K562 (cell line): ENCODE measurements around the gene B4GALNT4. TPM values are rescaled to one million over a fixed set of nuclear protein-coding genes. Genes with fewer than 3 reads are reported as not detected.
A peak's percentile ranks its signal among the peaks of the same experiment; 100 is the strongest.

ENCODE experiments used
- ARID1B ChIP-seq: fragments of 450-650 bp; IDR thresholded peaks from 2 replicates; pipeline ENCODE4 v1.6.1; 2016; ENCODE audit warnings: antibody characterized with exemption, mild to moderate bottlenecking, inconsistent platforms
- ARID4B ChIP-seq: sonication (generic); formaldehyde crosslinking; IDR thresholded peaks from 2 replicates; pipeline ENCODE4 v1.8.0; 2022; ENCODE audit warnings: mild to moderate bottlenecking, missing genetic modification reagents
- ARNT ChIP-seq, 2 experiments: fragments of 450-650 bp; IDR thresholded peaks; 2 replicates each; pipeline ENCODE4 v1.6.1; 2016; ENCODE audit warnings: mild to moderate bottlenecking in 1 of 2
- EGR1 ChIP-seq: fragments of 450-650 bp; conservative IDR thresholded peaks from 2 replicates; pipeline ENCODE4 v1.6.1; 2017; ENCODE audit warnings: mild to moderate bottlenecking
- FOSL1 ChIP-seq: fragments of 200-800 bp; sonication (Bioruptor generic); conservative IDR thresholded peaks from 2 replicates; pipeline ENCODE4 v1.6.1; 2016; ENCODE audit warnings: missing genetic modification characterization, missing compliant biosample characterization
- HDAC1 ChIP-seq, 2 experiments: fragments of 450-650 bp; IDR thresholded peaks; 2 replicates each; pipeline ENCODE4 v1.6.1; 2016 to 2017; ENCODE audit warnings: inconsistent platforms in 1 of 2, mild to moderate bottlenecking in 1 of 2, moderate library complexity in 1 of 2
- HDAC2 ChIP-seq: fragments of 450-650 bp; IDR thresholded peaks from 2 replicates; pipeline ENCODE4 v1.6.1; 2016; ENCODE audit warnings: mild to moderate bottlenecking
- KDM5B ChIP-seq: fragments of 200-600 bp; sonication (generic); IDR thresholded peaks from 2 replicates; pipeline ENCODE4 v1.6.1; 2012; ENCODE audit warnings: low read depth, mild to moderate bottlenecking, moderate library complexity, low read length, control low read depth, inconsistent platforms; ENCODE audit not compliant: insufficient replicate concordance
- MEIS2 ChIP-seq: fragments of 450-650 bp; IDR thresholded peaks from 2 replicates; pipeline ENCODE4 v1.6.1; 2014; ENCODE audit warnings: mild to moderate bottlenecking; ENCODE audit not compliant: partially characterized antibody
- MNT ChIP-seq, 2 experiments: fragments of 450-650 bp; conservative IDR thresholded peaks; 2 replicates each; pipeline ENCODE4 v1.6.1; 2017; ENCODE audit warnings: mild to moderate bottlenecking in 2 of 2, moderate library complexity in 2 of 2
- MYNN ChIP-seq, 2 experiments: sonication (generic); formaldehyde crosslinking in 1 of 2; IDR thresholded peaks; 2 replicates each; pipeline versions ENCODE4 v1.5.0 to v1.6.1; 2016 to 2020; ENCODE audit warnings: antibody characterized with exemption in 1 of 2, missing genetic modification reagents in 1 of 2
- SIN3A ChIP-seq, 2 experiments: fragments of 150-350 bp in 1 of 2; IDR thresholded peaks; 2 replicates each; pipeline ENCODE4 v1.6.1; 2011 to 2016; ENCODE audit warnings: borderline replicate concordance in 2 of 2, low read depth in 2 of 2, low read length in 2 of 2, mild to moderate bottlenecking in 2 of 2, moderate library complexity in 2 of 2; ENCODE audit not compliant: control insufficient read depth in 1 of 2
- SMAD3 ChIP-seq: fragments of 450-650 bp; formaldehyde crosslinking; conservative IDR thresholded peaks from 2 replicates; pipeline ENCODE4 v1.4.0; 2020; ENCODE audit warnings: mild to moderate bottlenecking
- SMARCA5 ChIP-seq: fragments of 450-650 bp; IDR thresholded peaks from 2 replicates; pipeline ENCODE4 v1.6.1; 2016
- SMARCE1 ChIP-seq: fragments of 450-650 bp; IDR thresholded peaks from 2 replicates; pipeline ENCODE4 v1.7.1; 2016; ENCODE audit warnings: mild to moderate bottlenecking
- SUPT5H ChIP-seq: fragments of 450-650 bp; IDR thresholded peaks from 2 replicates; pipeline ENCODE4 v1.6.1; 2016
- ZBTB7A ChIP-seq: IDR thresholded peaks from 2 replicates; pipeline ENCODE4 v1.6.1; 2011; ENCODE audit warnings: low read depth, mild to moderate bottlenecking, low read length, moderate library complexity, borderline replicate concordance; ENCODE audit not compliant: control insufficient read depth
- polyA plus RNA-seq, 8 experiments: library from polyadenylated mRNA; depleted of rRNA in 4 of 8; stranded (reverse) in 5 of 8; unstranded in 3 of 8; fragments of >200 nt; fragmentation: Nextera tagmentation in 2 of 8; fragmentation: Illumina TruSeq in 1 of 8; extraction: Ambion mirVana in 2 of 8; extraction: Trizol in 1 of 8; gene quantifications; 2 replicates each; pipeline versions ENCODE4 v1.2.1 to v1.2.3, GENCODE V29; 2011 to 2014; ENCODE audit warnings: inconsistent platforms in 1 of 8, missing spikeins in 1 of 8
- total RNA-seq, 7 experiments: library from RNA; depleted of rRNA in 6 of 7; stranded (reverse); fragments of >200 nt in 6 of 7; fragmentation: Illumina TruSeq in 2 of 7; extraction: Trizol in 2 of 7; gene quantifications; 2 replicates each; pipeline versions ENCODE4 v1.2.1 to v1.2.3, GENCODE V29; 2011 to 2021; ENCODE audit warnings: low replicate concordance in 1 of 7
- TF ChIP-seq, protein P1 (sequence below): sonication (generic); formaldehyde crosslinking; IDR thresholded peaks from 2 replicates; pipeline ENCODE4 v1.9.0; 2022; ENCODE audit warnings: mild to moderate bottlenecking, missing genetic modification reagents
- TF ChIP-seq, protein P2 (sequence below), 2 experiments: fragments of 250-450 bp in 1 of 2; fragments of 450-650 bp in 1 of 2; sonication (Bioruptor Pico) in 1 of 2; IDR thresholded peaks; 2 replicates each; pipeline versions ENCODE4 v1.6.1 to v1.8.0; 2016 to 2021; ENCODE audit warnings: mild to moderate bottlenecking in 2 of 2, moderate library complexity in 2 of 2, missing compliant biosample characterization in 1 of 2, missing genetic modification characterization in 1 of 2

The B4GALNT4 gene
- total and polyA plus RNA-seq, 9 of the 15 experiments (the other 6 are each of a cell fraction or from before 2014, with no cell fraction given): 0.20 to 37.1 (median 10.8) TPM; not detected in 1

GRCh38 chr11:393219-394033 is 24.1 kb downstream of the B4GALNT4 start (continued):
- TF ChIP-seq MYNN (IDR thresholded peaks at IDR 0.05) (0 out of 2 replicates have a peak, but pooled peaks have one; percentile 21), MYNN (CRISPR knock-in tag; IDR thresholded peaks at IDR 0.05) (no peak), ARID1B (peak; percentile 29), MNT (conservative IDR thresholded peaks at IDR 0.05) (peak; percentile 50 to 67), SMARCA5 (peak; percentile 50; the same call in 1 of the 2 replicates), SUPT5H (peak; percentile 23; the same call in 1 of the 2 replicates), KDM5B (peak; percentile 19), FOSL1 (tag) (peak; percentile 88), HDAC2 (no peak), MEIS2 (peak; percentile 31), SIN3A (IDR thresholded peaks at IDR 0.05; ENCODE audit: borderline replicate concordance in 2 of 2, control insufficient read depth in 1 of 2, low read depth in 2 of 2, low read length in 2 of 2) (0 out of 4 replicates have a peak, but pooled peaks of 1 of the 2 experiments have one; percentile 37), ARNT (IDR thresholded peaks at IDR 0.05) (no peak), HDAC1 (IDR thresholded peaks at IDR 0.05) (peak in 1 of 2 experiments; percentile 53; a peak in 1 of 4 replicates), EGR1 (peak; percentile 50), SMAD3 (CRISPR knock-in tag) (no peak), ARID4B (CRISPR knock-in tag) (peak; percentile 57; the same call in 1 of the 2 replicates), SMARCE1 (peak; percentile 43; the same call in 1 of the 2 replicates), ZBTB7A (peak; percentile 95)
- TF ChIP-seq, protein P1, sequence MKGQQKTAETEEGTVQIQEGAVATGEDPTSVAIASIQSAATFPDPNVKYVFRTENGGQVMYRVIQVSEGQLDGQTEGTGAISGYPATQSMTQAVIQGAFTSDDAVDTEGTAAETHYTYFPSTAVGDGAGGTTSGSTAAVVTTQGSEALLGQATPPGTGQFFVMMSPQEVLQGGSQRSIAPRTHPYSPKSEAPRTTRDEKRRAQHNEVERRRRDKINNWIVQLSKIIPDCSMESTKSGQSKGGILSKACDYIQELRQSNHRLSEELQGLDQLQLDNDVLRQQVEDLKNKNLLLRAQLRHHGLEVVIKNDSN (CRISPR knock-in tag): peak; percentile 30; the same call in 1 of the 2 replicates
- TF ChIP-seq, protein P2, sequence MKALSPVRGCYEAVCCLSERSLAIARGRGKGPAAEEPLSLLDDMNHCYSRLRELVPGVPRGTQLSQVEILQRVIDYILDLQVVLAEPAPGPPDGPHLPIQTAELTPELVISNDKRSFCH (CRISPR knock-in tag; IDR thresholded peaks at IDR 0.05): no peak
- TF ChIP-seq, protein P2 (tag; IDR thresholded peaks at IDR 0.05): no peak
